HG02943 (cell line): Measurements from ENCODE around the gene AUH.
A peak's percentile ranks its signal among the peaks of the same experiment; 100 is the strongest.
"Not testable (repeated sequence)": the region's sequence is repeated elsewhere in the genome, so short reads cannot be mapped to it uniquely, and the experiment has no call there.

Experiments used
- ATAC-seq: cut with Tn5 transposase; IDR thresholded peaks from one replicate; pipeline ENCODE4 v1.9.1; 2021; ENCODE audit warnings: mild to moderate bottlenecking, low read depth, moderate library complexity; ENCODE audit not compliant: unreplicated experiment

The AUH gene, protein sequence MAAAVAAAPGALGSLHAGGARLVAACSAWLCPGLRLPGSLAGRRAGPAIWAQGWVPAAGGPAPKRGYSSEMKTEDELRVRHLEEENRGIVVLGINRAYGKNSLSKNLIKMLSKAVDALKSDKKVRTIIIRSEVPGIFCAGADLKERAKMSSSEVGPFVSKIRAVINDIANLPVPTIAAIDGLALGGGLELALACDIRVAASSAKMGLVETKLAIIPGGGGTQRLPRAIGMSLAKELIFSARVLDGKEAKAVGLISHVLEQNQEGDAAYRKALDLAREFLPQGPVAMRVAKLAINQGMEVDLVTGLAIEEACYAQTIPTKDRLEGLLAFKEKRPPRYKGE

DNA sequence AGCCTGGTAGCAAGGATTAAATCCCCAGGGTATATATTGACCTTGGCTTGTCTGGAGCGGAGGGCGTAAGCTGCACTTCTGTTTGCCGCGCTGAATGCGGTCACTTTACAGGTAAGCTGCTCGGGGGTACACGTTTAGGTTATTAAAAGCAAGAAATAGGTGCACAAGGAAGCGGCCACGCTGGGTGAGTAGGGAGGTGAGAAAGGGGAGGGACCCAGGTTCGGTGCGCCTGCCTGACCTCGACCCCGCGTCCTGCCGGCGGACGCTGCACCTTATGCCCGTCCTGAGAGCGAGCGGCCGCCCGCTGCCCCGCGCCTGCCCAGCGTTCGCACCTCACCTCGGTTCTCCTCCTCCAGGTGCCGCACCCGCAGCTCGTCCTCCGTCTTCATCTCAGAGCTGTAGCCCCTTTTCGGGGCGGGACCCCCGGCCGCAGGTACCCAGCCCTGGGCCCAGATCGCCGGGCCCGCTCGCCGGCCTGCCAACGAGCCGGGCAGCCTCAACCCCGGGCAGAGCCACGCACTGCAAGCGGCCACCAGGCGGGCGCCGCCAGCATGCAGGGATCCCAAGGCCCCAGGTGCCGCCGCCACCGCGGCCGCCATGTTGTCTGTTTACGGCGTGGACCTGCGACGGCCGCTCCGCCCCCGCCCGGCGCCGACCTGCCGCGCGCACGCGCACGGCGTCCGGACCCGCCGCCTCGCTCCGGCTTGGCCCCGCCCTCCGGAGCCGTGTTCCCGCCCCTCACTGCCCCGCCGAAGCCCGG is at the start of gene AUH:
Gene AUH (minus strand): TSS at position 628 of the 760 bp plus-strand sequence. CDS start 29 bp downstream, at position 599.
- peak; percentile 80 for ATAC-seq

DNA sequence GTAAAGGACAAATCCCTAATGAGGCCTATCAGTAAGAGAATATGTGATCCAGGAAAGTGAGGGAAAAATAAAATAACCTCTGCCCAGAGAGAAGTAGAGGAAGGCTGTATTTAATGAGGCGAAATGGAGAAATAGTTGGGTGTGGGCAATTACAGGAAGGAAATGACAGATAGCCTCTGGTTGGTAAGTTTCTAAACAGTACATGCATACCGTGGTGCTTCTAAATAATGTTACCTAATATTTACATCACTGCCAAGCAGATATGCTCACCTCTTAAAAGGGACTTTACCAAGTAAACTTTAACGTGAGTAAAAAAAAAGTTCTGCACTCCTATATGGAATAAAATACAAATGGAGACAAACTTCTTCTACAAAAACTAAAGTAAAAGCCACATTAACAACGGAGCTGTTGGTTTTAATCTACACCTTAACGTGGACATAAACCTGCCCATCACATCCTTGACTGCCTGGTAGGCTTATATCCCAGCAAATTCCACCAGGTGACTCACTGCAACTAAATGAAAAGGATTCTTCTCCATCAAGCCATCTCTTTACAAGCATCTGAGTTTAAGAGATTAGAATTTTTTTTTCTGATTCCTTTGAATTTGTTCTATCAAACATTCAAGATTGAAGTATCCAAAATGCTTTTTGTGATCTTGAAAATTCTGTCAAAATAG is 49.5 kb upstream of the AUH start:
- ATAC-seq, result no peak

DNA sequence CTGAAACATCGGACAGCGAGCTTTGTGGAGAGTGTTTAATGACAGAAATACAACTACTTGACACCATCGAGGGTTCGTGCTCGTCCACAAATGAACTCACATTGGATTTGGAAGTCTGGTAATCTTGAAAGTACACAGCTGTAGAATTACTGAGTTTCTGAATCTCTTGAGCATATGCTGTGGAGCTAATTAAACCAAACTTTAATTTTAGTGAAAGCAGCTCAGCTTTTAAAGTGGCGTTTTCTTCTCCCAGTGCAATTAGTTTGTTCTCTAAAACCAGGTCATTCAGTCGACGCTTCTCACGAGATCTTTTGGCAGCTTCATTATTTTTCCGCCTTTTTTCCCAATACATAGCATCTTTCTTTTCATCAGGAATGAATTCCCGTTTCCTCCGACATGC is 48.4 kb upstream of the AUH start:
- ATAC-seq, result no peak

DNA sequence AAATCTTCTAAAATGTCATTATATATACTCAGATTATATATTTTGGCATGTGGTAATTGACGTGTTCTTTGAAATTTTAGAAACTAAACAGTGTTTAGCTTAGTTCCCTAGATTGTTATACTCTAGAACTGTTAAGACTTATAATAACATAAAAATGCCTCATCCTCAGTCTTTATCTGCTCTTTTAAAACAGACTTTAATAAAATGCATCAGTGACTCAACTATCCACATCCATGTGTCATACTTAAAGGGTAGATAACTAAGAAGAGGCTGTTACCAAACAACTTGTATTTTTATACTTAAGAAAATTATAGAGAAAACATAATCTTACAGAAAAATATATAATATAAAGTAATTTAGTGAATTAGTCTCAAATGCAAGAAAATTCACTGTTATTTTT is 46.8 kb upstream of the AUH start:
- no peak for ATAC-seq

DNA sequence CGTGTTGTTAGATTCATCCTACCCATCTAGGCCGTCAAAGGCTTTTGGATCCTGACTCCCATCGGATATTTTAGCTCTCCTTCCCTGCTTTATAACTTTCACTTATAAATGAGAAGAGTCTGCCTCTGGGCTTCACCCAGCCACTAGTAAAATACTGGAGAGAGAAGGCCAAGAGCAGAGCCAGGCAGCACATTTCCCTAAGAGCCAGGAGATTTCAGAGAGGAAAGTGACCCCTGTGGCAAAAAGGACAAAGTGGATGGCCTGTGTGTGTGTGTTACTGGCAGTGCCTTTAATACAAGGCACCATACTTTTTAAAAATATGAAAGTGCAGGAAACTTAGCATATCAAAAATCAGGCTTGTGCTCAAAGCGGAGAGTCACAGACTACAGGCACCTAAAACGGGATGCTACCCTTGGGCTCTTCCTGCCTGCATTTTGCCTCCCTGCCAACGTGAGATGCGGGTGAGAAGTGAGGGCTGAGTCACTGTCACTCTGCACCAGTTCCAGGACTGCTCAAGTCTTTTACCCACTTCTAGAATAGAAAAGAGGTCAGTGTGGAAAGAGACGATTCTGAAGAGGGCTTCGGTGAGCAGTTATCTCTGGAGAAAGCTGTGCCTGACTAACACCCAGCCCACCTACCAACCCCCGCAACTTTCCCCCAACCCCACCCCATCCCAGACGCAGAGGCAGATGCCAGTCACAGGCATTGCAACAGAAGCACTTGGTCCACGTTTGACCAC is 46.0 kb upstream of the AUH start:
- ATAC-seq, result no peak

DNA sequence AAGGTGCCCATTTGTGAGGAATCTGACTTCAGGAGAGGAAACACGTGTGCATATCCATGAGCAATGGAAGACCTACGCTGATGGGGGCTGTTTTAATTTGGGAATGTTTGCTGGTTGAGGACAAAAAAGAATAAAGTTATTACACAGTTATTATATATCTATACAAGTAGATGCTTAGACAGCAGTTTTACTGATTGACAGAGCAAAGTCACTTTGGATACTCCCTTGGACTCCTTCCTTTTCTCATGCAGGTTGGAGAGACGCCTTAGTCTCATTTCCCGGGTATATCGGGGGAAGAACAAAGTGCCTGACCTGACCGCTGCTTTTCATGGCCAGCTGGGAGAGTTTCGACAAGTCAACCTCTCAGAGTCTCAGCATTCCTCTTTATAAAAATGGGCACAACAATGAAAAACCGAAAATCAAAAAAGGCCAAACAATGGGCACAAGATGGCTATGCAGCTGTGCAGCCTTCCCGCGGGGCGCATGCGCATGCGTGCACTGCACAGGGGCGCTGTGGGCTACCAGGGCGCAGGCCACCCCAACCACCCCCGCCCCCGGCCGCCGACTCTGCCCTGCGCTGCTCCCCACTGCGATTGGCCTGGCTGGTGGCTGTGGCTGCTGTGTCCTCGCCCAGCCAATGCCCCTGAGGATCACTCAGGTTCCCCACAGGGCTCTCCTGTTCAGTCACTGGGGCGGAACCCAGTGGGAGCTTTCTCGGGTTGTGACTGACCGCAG is 43.8 kb upstream of the AUH start:
- no peak for ATAC-seq

DNA sequence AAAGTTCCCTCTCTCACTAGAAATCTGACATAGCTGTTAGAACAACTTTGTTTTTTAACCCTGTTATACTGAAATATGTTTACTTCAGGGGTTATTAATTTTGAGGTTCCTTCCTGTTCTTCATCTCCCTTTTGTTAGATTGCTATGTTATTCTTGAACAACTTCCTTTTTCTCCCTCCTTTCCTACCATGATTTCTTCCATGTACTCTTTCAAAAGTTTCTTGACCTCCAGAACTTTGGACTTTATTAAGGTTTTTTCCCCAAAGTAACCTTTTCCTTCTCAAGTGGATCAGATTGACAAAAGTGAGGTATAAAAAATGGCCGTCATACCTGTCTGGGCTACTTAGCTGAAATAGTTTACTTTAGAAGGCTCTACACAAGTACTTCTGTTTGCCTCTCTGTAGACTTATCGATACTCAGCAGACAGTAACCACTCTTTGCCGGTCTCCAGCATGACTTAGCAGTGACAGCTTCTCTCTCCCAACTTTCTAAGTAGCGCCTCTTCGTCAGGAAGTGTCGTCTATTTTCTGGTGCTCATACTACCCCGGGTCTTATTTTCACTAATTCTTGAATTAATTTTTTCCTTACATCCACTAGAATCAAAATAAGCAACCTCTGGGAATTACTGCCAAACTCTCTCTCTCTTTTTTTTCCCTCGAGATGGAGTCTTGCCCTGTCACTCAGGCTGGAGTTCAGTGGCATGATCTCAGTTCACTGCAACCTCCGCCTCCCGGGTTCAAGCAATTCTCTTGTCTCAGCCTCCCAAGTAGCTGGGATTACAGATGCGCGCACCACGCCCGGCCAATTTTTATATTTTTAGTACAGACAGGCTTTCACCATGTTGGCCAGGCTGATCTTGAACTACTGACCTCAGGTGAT is 42.2 kb upstream of the AUH start:
- no peak for ATAC-seq

DNA sequence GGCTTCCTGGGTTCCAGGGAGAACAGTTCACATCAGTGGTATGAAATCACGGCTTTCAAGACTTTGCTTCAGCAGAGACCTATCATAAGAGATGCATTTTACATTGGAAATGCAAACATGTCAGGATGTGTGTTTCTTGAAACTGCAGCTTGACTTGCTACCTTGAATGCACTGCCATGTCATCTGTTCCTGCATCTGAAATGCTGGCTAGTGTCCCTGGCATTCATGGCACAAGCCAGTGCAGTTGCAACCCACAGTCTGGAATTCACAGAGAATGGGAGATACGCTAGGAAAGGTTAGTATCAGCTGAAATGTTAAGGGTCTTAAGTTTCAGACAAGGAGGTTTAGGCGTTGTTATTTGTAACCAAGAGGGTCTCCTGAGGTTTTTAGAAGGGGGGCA is 37.2 kb upstream of the AUH start:
- no peak for ATAC-seq

DNA sequence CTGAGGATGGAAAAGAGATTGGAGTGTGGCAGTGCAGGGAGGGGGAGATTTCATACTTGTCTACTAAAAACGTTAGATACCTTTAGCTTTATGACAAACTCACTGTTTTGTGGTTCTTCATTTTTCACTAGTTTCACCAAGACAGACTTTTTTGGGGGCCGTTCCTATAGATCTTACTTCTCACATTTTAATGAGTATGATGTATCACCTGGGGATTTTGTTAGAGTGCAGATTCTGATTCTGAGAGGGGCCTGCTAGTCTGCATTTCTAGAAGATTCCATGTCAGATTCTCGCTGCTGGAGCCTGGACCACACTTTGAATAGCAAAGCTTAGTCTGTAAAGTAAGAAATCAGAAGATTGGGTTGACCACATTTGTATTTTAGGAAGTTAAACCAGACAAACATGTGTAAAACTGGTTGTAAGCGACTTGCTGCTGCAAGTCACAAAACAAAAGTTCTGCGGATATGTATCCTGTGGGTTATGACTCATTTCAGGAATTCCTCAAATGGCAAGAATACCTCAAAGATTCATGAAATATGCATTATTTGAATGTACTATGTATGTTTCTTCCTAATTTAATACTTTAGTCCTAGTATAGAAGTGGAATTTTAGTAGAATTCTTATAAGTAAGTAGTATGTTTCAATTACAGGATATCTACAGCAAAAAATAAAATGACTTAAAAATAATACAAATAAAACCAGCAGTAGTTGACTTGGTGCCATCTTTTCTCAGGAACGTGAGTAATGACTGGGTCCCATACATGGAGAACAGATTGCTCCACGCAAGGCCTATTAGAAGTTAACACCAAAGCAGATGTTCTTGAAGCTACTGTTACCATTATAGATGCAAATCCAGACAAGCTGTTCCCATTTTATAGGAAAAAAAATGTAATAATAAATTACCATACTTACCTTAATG is 34.1 kb upstream of the AUH start:
- no peak for ATAC-seq

DNA sequence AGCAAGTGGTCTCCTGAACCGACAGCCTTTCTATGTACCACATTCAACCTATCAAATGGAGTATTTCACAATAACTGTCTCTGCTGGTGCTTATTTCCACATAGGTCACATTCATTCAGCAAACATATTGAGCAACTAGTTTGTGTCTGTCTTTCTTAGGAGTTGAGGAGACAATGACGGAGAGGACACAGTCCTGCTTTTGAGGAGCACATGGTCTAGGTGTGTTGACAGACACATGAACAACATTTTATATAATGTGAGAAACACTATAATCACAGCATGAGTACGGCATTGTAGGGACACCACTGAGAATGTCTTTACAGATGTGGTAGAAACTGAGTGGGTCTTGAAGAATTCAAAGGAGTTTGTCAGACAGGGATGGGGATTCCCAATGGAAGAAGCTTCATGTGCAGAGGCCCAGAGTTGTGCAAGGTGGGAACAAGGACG is 33.4 kb upstream of the AUH start:
- no peak for ATAC-seq

DNA sequence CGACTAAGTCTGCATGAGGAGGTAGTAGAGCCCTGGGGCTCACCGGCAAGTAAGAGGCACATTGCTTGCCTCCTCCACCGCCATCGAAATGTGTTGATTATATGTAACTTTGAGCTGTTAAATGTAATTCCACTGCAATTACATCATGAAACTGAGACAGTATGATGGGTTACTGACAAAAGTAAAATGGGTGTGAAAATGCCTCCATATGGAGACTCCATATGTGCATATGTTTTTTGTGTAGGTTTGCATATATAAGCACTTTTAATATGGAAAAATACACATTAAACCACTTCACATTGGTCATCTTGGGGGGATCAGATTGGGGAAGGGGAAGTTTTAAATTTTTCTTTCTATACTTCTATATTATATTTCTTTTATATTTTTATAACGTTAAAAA is 32.1 kb upstream of the AUH start:
- no peak for ATAC-seq

DNA sequence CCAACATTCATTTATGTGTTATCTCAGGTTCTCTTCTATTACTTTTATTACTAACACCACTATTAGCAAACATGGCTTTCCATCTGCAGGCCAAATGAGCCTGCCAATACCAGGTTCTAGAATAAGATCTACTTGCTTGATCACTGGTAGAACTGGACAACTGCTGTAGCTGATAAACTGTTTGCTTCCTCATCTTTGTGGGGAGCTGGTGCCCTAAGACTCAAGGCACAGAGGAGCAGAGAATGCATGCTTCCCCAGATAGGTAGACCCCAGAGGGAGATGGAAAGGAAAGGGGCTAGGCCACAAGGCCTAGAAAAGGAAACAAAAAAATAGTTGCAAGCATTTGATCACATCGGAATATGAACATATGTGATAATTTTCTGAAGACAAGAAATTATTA is 30.7 kb upstream of the AUH start:
- ATAC-seq, result no peak

DNA sequence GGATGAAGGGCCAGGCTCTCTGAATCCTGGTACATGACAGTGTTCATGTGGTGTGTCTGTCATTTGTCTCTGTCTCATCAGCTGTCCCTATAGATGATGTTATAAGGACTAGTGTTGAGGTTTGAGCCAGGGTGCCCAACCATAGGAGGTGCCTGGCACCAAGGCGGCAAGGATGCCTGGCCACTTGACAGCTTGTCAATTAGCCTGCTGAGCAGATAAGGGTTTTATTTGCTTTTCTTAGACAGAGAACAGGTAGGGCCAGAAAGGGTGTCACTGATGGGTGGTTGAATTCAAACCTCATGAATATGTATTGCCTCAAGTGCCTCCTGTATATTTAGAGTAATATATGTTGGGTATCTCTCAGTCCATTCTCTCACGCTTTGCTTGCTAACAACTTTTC is 30.1 kb upstream of the AUH start:
- no peak for ATAC-seq

DNA sequence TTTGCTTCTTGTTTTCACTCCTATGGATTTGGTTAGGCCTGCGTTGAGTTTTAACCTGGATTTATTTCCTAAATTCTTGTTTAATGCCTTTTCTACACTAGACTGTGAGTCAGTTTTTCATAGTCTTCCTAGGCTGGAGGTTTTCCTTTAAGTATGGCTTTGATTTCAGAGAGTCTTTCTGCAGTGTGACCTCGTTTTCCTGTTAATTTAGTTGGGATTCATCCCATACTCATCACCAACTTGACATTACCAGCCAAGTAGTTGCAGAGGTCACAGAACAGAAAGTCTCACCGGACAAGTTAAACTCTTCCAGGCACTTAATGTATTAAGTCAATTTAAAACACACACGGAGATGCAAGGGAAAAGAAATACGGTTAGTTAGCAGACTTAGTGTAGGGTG is 29.7 kb upstream of the AUH start:
- ATAC-seq, result no peak

DNA sequence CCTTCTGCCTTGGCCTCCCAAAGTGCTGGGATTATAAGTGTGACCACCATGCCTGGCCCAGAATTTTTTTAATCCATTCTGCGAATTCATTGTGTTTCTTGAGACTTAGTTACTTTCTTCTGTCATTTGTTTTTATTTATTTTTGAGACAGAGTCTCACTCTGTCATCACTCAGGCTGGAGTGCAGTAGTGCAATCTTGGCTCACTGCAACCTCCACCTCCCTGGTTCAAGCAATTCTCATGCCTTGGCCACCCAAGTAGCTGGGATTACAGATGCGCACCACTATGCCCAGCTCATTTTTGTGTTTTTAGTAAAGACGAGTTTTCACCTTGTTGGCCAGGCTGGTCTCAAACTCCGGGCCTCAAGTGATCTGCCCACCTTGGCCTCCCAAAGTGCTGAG is 28.0 kb upstream of the AUH start:
- ATAC-seq, result not testable (repeated sequence)

DNA sequence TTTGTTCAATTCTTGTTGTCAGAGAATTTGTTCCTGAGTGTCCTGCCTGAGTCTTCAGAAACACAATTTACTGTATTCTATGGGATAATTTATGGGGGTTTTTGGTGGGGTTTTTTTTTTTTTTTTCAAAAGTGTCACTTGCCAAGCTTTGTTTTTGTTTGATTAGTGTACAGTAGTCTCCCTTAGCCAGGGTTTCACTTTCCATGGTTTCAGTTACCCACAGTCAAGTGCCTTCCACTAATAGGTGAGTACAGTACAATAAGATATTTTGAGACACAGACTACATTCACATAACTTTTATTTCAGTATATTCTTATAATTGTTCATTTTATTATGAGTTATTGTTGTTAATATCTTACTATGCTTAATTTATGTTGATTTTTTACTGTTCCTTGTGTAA is 25.0 kb upstream of the AUH start:
- ATAC-seq, result no peak

DNA sequence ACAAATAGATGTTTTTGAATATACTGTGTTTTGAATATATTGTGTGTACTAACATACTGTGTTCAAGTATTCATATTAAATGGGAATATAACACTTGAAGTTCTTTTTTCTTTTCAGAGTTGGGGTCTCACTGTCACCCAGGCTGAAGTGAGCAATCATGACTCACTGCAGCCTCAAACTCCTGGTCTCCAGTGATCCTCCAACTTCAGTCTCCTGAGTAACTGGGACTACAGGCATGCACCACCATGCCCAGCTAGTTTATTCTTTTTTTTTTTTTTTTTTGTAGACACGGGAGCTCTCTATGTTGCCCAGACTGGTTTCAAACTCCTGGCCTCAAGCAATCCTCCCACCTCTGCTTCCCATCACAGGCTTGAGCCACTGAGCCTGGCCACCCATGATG is 23.2 kb upstream of the AUH start:
- no peak for ATAC-seq

DNA sequence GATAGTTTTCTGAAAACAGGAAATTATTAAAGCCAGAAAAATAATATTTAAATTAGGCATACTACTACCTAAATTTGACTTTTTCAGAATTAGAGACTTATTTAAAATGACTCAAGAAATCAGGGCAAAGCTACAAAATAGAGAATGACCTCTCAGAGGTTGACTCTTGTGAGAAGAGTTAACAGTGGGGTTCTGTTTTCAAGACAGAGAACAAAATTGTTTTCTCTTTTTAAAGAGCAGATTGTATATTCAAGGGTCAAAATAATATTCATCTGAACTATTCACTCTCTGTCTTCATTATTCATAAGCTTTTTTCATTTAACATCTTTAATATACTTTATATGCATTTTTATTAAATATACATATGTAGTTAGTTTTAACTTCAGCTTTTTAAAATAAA is 21.9 kb upstream of the AUH start:
- no peak for ATAC-seq
